HG02759 (cell line): ENCODE data around the gene CMSS1.

ENCODE experiments used
- ATAC-seq: cut with Tn5 transposase; IDR thresholded peaks from one replicate; pipeline ENCODE4 v1.9.1; 2021; ENCODE audit warnings: mild to moderate bottlenecking, moderate library complexity; ENCODE audit not compliant: unreplicated experiment

CMSS1 gene

DNA sequence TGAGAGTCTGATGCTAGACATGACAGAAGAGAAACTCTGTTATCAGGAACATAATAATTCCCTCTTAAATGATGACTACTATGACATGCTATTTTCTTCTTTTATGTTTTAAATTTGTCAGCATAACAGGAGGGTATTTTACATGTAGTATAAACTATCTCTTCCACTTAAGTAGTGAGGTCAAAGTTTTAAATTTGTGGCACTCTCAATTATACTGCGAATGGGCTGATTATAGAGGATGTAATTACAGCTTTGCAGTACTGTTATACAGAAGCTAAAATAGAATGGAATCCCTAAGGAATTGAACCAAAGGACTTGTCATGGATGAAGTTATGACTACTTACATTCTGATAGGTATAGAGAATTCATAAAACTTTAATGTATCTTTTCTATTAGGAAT lies 34.3 kb downstream of the CMSS1 start:
- no peak for ATAC-seq

DNA sequence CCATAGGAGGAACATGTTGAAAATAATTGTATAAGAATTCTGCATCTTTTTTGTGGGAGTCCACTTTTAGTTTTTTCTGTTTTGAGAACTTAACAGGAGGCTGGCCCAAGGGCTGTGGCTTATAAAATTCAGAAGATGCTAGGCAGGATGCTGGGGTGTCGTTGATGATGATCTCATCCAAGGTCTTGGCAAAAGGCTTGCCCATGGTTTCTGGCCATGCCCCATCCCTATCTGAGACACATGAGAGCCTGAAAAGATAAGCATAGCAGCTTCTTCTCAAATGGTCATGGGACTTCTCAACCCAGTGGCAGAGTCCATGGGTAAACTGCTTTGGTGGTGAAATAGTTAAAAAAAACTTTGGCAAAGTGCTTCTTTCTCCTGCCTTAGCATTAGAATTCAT lies 35.2 kb downstream of the CMSS1 start:
- no peak for ATAC-seq

DNA sequence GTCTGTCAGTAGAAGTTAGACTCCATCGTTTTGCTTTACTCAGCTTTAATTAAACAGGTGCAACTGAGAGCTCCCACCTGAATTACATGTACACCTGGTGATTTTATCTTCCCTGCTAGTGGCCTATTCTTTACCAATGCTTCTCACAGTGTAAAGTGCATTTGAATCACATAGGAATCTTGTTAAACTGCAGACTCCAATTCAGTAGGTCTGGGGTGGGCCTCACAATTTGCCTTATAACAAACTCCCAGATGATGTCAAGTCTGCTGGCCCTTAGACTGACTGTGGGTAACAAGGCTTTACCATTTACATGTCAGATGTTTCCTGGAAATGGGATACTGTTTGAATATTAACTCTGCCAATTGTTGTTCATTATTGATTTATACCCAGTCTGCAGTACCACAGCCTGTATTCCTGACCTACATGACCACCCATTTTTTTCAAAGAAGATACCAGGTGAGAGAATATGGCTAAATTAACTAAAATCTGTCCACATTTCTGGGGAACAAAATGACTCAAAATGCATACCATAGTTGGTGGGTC lies 37.2 kb downstream of the CMSS1 start:
- ATAC-seq: no peak

DNA sequence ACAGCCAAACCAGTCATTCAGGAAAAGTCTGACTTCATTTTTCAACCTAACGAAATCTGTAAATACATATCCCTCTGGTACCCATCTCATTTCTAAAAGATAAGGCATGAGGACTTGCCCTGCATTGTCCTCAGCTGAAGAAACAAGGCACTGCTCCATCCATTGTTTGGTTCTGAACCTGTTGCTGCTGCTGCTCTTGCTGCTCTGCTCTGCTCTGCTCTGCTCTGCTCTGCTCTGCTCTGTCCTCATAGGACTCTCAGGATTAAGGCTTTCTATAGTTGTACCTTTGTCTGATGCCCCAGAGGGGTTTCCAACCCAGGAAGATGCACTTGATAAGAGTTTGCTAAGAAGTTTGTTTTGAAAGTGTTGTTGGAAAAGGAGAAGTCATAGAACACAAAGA lies 38.2 kb downstream of the CMSS1 start:
- no peak for ATAC-seq

DNA sequence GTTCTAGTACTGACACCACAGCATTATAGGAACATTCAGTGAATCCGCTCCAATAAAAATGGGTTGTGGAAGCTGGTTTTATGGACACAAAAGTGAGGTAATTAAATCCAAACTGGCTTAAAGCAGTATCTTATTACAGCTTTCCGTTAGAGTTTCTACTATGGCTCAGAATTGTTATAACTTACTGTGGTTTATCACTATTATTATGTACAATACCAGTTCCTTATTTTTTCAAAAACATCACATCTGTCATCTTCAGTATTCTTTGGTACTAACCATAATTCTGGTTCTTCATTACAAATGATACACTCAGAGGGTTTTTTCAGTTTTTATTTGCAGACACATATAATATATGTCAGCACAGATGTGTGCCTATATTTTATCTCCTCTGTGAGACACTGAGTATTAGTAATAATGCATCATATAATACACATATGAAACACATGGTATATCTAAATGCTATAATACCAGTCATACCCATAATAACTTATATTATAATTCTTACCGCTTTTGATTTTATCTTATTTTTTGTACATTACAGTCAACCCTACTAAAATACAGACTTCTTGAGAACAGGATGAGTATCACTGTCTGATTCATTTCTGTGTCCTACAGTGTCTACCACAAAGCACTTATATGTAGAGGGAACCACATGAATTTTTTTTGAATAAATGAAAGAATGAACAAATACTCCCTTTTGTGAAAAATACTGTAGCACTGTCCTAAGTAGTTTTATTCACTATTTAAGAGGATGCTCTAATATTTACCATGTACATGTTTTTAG lies 39.0 kb downstream of the CMSS1 start:
- ATAC-seq: no peak

DNA sequence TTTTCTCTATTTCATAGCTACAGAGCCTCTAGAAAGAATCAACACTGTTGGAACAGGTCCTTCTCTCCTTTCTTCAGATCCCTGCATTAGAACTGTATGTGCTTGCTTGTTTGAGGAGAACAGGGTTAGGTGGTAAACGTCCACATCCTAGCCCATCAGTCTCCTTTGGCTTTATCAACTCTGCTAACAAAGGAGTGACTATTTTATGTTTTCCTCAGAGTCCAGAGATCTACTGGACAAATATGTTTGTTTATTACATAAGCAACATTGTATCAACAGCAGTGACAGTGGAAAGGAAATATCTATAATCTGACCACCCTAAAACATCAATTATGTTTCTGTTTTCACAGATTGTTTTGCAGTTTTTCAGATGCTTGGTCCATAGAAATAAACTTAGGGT lies 39.6 kb downstream of the CMSS1 start:
- ATAC-seq: no peak

DNA sequence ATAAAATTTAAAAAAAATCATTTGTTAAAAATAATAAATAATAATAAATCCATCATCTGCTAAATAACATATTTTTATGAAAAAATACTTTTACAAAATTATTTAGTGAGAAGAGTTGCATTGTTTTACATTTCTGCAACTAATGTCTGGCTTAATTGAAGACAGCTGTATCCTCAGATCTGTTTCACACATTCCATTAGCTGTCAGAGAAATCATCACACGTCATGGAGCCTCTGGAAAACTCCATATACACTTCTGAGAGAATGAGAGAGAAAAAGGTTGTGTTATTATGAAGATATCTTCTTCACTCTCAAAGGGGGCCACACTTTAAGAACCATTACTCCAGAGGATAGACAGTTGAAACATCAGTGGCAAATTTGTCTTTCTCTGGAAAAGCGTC lies 40.8 kb downstream of the CMSS1 start:
- ATAC-seq: no peak

DNA sequence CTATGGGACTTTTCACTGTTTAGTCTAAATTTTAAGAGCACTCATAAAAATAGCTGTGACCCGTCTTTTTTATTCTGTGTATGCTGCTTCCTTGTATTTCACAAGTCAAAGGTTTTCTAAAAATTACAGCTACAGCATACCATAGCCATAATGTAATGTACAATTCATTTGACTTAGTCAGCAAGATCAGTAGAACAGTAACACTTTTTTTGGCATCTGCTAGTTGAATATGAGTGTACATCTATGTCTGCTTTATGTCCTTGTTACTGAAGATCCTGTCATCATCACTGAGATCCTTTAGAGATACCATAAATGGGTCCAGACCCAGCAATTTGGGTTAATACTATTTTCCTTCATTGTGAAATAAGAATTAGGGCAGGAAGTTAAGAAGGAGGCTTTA lies 42.2 kb downstream of the CMSS1 start:
- no peak for ATAC-seq

DNA sequence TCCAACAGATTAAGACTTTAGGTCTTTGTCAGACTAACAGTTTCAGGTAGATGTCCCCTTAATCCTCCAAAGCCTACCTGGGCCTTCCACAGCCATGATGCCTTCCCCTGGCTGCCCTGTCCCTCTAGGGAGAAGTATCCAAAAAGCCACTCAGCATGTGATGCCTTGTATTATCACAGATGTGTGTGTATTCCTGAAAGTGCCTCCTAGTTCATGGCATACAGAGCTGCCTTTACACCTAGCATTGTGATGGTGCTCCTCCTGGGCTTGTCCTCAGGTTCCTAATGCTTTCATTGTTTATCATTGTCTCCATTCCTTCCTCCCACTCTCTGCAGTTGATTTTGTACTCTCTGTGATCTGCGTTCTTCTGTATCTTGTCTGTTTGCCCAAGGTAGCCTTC lies 43.6 kb downstream of the CMSS1 start:
- no peak for ATAC-seq

DNA sequence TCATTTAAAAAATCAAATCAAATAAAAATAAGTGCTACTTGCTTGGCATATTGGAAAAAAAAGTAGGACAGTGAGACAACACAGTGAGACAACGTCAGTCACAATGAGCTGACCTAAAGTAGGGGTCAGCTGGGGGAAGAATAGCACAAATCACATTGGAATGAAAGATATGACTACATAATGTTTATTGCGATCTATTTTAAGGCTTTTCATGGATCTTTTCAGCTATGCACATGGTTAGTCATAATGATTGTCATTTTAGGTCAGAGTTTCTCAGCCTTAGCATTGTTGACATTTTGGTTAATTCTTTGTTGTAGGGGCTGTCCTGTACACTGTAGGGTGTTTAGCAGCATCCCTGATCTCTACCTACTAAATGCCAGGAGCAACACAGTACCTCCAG lies 44.5 kb downstream of the CMSS1 start:
- ATAC-seq: no peak

DNA sequence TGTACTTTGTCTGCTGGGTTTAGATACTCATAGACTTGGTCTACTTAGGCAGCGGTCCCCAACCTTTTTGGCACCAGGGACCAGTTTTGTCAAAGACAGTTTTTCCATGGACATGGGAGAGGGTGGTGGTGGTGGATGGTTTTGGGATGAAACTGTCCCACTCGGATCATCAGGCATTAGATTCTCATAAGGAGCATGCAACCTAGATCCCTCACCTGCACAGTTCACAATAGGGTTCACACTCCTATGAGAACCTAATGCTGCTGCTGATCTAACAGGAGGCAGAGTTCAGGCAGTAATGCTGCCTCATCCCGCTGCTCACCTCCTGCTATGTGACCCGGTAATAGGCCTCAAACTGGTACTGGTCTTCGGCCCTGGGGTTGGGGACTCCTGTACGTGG lies 45.3 kb downstream of the CMSS1 start:
- no peak for ATAC-seq

DNA sequence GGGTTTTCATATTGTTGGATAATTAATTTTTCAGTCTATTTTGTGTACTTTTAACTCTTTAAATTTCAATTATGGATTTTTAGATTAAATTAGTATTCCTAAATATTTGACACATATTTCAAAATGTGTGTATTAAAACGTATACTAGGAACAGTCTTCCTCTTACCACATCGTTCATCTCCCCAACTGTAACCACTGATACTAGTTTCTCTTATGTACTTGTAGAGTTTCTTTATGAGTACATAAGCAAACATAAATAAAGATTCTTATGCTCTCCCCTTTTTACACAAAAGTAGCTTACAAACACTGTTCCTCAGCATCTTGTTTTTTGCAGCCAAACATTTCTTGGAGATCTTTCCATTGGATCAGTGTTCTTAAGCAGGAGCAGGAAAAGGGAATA lies 45.9 kb downstream of the CMSS1 start:
- ATAC-seq: no peak

DNA sequence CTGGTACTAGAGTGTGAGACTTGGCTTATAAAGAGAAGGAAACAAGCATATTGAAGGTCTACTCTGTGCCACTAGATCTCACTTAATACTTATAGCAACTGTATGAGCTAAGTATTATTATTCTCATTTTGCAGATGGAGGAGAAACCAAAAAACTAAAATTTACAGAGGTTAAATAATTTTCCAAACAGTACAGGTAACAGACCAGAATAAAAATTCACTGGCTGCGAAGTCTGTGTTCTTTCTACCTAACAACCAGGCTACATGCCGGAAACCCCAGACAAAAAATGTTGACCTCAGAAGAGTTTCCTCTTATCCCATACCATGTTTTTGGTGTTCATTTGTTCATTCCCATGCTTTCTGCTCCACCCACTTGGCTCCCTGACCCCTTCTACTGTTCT lies 46.6 kb downstream of the CMSS1 start:
- ATAC-seq: no peak

DNA sequence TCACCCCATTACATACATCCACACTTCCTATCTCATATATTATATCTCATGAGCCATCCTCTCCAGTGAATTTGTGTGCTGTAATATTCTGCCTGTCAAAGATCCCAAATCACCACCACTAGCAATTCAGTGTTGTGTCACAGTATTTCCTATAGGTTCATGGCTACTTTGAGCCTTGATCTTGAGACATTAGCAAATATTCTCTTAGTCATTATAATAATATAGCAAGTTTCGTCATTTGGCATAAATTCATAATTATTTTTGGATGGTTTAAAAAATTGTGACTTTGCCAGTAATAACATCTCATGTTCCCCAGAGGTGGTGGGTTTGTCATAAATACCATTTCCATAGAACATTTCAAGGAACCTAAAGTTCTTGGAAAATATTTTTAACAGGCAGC lies 47.7 kb downstream of the CMSS1 start:
- ATAC-seq: no peak

DNA sequence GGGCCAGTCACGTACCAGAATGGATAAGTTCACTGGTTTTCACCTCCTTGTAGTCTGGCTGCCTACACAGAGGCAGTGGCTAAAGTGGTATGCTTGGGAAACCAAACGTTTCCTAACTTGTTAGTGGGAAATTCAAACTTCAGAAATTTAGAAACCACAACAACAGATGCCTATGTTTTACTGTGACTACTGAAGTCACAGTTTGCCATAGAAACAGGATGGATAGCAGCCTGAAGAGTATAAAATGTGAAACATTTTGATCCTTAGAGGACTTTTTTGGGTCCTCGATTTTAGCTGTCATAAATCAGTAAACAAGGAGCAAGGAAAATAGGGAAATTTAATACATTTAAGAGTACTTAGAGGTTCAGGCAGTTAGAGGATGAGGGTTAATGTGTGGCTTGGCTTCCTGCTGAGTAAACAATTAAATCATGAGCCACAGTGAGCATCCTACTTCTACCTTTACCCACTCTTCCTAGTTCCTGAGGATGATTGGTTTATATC lies 48.6 kb downstream of the CMSS1 start:
- no peak for ATAC-seq

DNA sequence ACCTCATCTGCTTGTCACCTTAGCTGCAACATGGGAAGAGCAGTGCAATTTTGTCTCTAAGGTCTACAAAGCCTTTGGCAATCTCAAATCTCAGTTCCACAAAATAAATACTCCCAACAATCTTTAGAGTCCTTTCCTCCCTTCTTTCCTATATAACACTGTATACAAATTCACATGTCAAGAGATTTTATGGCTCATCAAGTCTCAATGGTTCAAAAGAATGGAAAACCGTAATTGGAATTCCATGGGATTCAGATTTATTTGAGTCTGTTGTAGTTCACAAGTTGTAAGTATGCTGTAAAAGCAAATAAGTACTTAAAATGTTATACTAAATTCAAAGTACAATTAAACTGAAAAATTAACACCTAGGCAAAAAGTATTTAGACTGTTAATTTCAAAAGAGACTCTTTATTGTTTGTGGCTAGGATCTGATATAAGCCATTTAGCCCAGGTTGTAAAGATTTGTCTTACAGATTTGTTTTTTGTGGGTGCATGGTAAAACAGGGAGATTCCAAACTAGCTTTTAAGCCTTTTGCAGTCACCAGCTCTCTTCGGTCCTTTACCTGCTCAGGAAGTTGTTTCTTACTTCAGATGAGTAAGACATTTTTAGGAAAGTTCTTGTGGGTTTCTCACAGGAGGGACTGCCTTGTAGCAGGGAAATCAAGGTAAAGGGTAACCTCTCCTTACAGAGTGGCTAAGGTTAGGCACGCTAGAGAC lies 50.1 kb downstream of the CMSS1 start:
- no peak for ATAC-seq

DNA sequence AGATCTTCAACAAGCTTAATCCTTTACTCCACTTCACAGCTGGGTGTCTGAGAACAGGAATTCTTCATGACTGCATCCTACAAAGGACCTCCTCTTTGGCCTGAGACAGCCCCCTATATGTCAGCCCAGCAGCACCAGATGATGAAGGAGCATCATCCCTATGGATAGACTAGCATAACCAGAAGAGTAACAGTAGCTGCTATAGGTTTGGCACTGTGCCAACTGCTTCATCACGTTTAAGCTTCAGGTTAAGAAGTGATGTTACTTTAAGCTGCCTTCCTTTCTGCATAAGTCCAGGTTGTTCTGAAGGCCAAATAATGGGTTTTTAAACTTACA lies 50.6 kb downstream of the CMSS1 start:
- ATAC-seq: no peak

DNA sequence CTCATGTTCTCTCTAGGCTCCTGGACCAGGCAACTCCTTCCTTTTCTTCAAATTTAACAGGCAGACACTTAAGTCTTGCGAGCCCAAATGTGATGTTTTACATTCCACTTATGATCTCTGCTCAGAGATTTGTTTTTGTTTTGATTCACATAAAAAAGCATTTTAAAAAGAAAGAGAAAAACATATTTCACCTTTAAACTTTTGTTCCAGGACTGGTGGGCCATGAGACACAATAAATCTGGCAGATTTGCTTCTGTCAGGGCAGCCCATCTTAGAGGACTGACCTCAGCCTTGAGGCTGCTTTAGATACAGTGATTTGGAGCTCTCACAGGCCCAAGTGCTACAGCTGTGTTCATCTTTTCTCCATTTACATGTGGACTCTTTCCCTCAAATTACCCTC lies 52.0 kb downstream of the CMSS1 start:
- no peak for ATAC-seq

DNA sequence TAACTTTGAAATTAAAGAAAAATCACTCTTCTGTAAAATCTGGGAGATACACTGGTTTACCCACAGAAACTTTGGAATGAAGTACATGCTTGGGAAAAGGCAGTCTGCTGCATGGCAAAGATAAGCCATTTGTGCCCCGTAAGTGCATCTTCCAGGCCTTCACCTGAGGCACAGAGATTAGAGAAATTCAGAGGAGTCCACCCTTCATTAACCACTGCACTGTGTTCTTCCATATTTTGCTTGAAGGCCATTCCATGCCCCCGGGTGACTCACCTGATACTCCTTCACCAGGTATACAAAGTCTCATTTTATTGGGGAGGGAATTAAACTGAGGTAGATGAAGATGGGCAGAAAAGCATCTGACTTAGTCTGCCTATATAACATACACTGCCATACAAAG lies 53.0 kb downstream of the CMSS1 start:
- ATAC-seq: no peak

DNA sequence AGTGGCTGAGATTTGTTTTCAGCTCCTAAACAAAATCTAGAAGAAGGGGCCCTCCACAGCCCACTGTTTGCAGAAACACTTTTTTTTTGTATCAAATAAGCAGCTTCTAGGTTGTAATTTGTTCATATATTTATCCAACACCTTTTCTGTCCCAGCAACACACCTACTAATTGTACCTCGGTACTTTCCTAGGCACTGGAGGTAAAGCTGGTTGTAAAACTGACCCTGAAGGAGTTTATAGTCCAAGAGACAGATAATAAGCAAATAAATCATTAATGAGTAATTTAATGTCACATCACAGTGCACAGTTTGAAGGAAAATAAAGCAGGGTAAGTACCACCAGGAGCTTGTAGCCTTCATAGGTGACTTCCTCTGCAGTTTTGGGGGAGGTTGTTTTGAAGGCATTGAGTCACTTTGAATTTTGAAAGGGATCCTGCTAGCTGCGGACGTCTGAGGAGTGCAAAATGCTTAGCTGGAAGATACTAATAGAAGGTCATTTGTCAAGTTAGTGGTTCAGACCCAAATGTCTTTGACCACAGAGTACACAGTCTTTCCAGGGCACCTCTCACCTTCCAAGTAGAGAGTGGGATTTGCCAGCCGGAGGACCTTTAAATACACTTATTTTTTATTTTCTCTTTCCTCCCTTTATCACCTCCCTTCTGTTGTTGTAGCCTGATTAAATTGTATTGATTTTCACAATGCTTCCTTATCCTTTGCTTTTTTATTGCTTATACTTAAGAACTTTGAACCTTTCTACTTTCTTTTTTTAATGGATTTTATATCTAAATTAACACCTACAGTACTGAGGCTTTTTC lies 53.8 kb downstream of the CMSS1 start:
- ATAC-seq: no peak

DNA sequence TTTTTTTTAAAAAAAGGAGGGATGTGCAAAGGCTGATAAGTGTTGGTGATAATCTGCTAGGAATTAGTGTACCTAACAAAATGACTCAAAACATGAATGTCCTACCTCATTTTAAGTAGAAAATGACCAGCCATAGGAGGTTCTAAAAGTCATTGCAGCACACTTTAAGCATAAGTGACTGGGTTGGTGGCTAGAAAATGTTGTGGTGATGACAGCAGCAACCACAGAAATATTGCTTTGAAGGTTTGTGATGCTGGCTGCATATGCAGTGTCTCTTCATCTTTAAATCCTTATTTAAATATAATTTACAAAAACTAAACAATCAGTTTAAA lies 55.2 kb downstream of the CMSS1 start:
- ATAC-seq: peak; percentile 52
